NCI-H1436 treated with DMSO at 0.1 percent for 48 hours (cell line): ENCODE data around the gene CD22.
"Not testable (repeated sequence)": the region's sequence is repeated elsewhere in the genome, so short reads cannot be mapped to it uniquely, and the experiment has no call there.

Experiments
- DNase-seq: peaks from one replicate; lab custom pipeline; 2025; lab: John Stamatoyannopoulos, UW

Gene CD22

DNA sequence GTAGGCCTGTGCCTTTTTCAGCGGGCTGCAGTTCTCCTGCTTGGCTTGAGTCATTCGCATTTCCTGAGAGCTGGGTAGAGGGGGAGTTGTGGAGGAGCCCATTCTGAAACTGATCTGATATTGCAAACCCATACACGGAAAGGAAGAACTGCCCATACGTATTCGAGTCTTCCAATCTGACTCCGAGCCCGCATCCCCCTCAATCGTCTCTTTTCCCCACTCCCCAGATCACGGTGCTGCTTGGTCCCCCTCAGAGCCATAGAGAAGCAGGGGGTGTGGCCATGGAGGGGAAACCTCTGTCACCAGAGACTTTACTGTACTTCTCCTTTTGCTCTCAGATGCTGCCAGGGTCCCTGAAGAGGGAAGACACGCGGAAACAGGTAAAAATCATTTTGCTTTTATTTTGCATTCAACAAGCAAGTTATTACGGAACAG lies at the start of gene CD22:
Gene CD22 (plus strand): TSS at position 337 of the 435 bp plus-strand sequence. CDS start 2,854 bp downstream, outside the sequence.
- DNase-seq, result no peak

- no peak for DNase-seq
Measured at GRCh38 chr19:35279374-35279773, 49.6 kb upstream of the CD22 start.

DNA sequence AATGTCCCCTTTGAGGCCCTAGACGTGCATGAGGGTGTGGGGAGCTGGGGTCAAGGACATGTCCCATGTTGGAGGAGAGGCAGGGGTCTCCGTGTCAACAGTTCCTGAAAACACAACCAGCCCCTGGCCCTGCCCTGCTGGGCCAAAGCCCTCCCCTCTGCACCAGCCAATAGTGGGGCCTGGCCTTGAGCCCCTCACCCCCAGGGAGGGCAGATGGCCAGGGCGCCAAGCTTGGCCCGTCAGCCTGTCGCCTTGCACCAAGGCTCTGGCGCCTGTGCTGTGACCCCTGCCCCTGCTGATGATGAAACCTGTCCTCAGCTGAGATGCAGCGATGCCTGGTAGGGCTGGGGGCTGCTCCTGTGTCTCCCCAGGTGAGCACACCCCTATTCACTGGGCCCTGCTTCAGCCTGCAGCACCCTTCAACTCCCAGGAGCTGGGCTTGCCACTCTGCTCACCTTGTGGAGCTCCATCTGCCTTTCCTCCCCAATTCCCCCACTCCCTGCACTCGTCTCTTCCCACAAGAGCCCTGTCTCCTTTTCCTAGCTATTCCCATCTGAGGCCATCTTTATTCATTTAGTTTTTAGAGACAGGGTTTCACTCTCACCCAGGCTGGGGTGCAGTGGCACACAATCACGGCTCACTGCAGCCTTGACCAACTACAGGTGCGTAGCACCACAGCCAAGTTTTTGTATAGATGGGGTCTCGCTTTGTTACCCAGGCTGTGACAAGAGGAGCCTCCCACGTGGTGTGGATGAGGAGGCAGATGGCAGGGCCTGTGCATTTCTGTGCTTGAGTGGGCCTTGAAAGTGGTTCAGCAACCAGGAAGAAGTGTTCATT lies 48.8 kb upstream of the CD22 start:
- DNase-seq, result no peak

- DNase-seq, result no peak
Measured at GRCh38 chr19:35281303-35281702, 47.7 kb upstream of the CD22 start.

GRCh38 chr19:35284153-35285094 lies 44.6 kb upstream of the CD22 start:
- no peak for DNase-seq

DNA sequence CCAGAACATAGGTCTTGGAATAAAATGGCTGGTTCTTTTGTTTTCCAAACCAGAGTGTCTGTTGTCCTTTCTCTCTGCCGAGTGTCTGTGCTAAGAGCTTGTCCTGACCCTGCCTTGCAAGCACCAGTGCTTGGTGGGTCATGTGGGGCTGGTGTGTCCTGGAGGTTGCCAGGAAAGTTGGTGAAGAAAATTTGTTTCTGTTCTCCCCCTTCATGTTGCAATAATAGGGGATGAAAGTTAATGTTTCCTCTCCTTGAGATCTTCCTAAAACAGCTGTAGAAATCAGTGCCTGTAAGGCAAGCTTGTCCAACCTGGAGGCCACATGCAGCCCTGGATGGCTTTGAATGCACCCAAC lies 43.9 kb upstream of the CD22 start:
- DNase-seq, result no peak

DNA sequence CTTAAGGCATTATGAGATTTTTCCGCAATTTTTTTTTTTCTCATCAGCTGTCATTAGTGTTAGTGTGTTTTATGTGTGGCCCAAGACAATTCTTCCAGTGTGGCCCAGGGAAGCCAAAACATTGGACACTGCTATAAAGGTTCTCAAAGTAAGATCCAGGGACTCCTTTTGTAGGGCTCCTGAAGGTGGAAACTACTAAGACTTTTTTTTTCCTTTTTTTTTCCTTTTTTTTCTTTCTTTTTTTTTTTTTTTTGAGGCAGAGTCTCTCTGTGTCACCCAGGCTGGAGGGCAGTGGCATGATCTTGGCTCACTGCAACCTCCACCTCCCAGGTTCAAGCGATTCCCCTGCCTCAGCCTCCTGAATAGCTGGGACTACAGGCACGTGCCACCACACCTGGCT lies 43.5 kb upstream of the CD22 start:
- DNase-seq, result not testable (repeated sequence)

DNA sequence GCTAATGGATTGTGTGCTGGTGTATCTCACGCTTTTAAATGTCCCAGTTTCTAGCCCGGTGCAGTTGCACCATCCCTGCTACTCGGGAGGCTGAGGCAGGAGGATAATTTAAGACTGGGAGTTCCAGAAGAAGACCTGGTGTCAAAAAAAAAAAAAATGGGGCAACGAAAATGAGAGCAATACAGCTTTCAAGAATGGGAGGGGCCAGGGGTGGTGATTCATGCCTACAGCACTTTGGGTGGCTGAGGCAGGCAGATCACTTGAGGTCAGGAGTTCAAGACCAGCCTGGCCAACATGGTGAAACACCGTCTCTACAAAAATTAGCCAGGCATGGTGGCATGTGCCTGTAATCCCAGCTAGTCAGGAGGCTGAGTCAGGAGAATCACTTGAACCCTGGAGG lies 42.9 kb upstream of the CD22 start:
- not testable (repeated sequence) for DNase-seq

DNA sequence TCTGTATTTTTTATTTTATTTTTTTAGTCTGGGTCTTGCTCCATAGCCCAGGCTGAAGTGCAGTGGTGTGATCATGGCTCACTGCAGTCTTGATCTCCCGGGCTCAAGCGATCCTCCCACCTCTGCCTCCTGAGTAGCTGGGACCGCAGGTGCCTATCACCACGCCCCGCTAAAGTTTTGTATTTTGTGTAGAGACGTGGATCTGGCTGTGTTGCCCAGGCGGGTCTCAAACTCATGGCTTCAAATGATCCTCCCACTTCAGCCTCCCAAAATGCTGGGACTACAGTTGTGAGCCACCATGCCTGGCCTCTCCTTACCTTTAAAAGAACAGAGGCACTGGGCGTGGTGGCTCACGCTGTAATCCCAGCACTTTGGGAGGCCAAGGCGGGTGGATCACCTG lies 41.3 kb upstream of the CD22 start:
- no peak for DNase-seq

- no peak for DNase-seq
Measured at GRCh38 chr19:35288331-35288730, 40.7 kb upstream of the CD22 start.

DNA sequence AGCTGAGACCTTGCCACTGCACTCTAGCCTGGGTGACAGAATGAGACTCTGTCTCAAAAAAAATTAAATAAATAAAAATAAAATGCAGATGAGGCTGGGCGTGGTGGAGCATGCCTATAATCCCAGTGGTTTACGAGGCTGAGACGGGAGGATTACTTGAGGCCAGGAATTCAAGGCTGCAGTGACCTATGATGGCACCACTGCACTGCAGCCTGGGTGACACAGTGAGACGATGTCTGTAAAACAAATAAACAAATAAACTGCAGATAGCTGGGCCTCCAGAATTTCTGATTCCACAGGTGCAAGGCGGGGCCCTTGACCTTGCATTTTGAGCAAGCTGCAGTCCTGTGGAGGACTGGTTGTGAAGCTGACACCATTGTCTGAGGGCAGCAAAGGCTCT lies 40.1 kb upstream of the CD22 start:
- DNase-seq, result no peak

GRCh38 chr19:35290381-35291127 lies 38.4 kb upstream of the CD22 start:
- no peak for DNase-seq

DNA sequence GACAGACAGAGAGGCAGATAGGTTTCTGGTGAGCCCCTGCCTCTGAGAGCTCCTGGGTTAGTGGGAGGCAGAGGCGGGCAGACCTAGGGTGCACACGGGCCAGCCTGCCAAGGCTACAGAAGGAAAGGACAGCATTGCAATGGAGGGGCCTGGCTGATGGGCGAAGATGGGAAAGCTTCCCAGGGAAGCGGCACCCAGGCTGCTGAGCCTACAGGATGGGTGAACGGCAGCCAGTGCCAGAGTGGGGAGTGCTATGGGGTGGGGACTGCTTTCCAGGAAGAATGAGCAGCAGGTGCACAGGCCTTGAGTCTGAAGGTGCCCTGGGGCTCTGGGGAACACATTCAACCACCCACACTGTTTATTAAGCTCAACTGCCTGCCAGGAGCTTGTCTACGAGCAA lies 37.7 kb upstream of the CD22 start:
- DNase-seq, result no peak

DNA sequence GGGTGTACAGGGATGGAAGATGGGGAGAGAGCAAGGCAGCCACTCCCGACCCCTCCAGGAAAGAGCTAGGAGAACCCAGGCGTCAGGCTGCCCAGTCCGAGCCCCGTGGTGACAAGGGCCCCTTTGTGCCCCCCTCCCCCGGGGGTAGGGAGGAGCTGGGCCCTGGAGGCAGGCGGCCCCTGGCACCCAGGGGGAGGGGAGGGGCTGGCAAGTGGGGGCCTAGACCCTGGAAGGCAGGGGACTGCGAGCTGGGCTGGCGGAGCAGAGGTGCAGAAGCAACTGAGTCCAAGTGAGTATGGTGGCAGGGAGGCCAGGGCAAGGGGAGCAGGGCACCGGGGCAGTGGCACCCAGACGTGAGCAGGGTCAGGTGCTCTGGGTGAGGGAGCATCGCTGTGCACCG lies 37.1 kb upstream of the CD22 start, which contains the start of gene MAG:
Gene MAG (plus strand): TSS at position 246 of the 400 bp plus-strand sequence. CDS start 3,248 bp downstream, outside the sequence.
- DNase-seq, result no peak

- DNase-seq, result no peak
Measured at GRCh38 chr19:35292421-35293362, 36.3 kb upstream of the CD22 start.

- no peak for DNase-seq
Measured at GRCh38 chr19:35293363-35293739, 35.6 kb upstream of the CD22 start.

DNA sequence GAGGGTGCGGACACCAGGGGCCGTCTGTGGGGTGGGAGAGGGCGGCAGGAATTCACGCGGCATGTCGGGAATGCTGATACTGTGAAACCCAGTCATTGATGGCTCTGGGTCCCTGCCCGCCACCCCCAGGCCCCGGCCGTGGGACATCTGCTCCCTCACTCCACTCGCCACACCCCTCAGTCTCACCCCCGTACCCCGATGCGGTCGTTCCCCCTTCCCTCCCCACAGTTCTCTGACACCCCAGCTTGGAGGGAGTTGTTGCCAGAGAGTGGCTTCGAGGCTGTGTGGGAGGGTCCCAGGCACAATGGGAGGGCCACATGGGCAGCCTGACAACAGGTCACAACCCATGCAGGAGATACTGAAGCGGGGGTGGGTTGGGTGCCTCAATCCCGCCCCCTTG lies 35.2 kb upstream of the CD22 start:
- DNase-seq, result no peak

GRCh38 chr19:35294328-35294727 lies 34.7 kb upstream of the CD22 start:
- no peak for DNase-seq

- no peak for DNase-seq
Measured at GRCh38 chr19:35294859-35295791, 33.9 kb upstream of the CD22 start.
